HG03442 (cell line): ENCODE results near the gene ADARB2.

Experiments used
- ATAC-seq: cut with Tn5 transposase; IDR thresholded peaks from one replicate; pipeline ENCODE4 v1.9.1; 2021; ENCODE audit warnings: mild to moderate bottlenecking, moderate library complexity; ENCODE audit not compliant: unreplicated experiment

ADARB2 gene

DNA sequence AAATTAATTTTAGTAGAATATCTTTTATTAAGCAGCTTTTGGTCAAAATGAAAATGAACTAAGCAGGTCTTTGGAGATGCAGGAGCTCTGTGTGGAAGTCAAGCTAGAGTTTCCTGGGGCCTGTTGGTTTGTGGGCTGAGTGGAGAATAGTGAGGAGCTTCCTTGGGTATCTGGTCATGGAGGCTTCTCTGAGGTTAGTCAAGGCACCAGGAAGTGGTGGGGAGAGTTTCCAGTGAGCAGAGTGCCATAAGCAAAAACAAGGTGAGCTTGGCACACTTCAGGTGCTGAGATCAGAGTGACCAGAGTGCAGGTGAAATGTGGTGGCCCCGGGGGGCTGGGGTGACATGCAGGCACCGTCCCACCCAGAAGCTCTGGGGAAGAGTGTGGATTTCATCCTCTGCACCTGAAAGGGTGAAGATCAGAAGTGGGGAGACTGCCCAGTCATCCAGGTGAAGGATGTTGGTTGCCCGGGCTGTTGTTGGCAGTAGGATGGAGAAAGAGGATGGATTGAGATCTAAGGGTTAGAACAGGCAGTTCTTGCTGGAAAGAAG, 603.8 kb downstream of the ADARB2 start:
- no peak for ATAC-seq

DNA sequence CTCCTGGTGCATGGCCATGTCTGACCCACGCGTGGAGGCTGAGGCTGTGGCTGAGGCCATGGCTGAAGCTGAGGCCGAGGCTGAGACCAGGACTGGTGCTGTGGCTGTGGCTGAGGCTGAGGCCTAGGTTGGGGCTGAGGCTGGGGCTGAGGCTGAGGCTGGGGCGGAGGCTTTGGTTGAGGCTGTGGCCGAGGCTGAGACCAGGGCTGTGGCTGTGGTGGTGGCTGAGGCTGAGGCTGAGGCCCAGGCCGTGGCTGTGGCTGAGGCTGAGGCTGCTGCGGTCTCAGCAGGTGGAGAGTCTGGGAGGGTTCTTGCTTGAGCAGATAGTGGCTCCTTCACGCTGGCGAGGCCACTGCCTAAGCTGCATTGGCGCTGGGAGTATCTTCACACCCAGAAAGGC, 604.7 kb downstream of the ADARB2 start:
- ATAC-seq, result no peak

DNA sequence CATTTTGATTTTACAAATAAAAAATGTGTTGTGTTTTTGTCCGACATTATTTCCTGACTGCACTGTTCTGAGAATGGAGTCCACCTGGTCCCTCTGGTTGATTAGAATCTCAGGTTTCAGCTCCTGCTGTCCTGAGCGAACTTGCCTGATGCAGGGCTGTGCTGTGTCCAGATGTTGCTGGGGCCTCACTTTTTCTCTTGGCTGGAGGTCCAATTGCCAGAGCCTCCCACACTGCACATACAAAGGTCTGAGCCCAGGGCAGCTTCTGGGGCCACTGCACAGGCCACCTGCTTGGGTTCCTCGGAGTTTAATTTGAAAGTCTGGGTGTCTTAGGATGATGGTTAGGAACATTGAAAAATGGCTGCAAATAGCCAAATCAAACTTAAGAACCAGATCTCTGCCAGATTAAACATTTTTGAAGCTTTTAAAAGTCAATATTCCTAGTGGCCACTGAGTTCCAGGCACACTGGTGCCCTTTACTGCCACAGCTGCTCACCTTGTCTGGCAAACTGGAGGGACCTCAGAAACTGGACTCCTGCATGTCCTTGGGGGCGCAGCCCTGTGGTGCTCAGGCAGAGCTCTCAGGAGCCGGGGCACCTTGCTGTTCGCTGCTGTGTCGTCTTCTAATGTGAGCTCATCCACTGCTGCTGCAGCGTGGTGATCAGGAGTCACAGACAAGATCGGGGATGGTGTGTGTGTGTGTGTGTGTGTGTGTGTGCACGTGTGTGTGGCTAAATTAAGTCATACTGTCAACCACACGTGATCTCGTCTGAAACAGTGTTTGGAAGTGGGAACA, 606.1 kb downstream of the ADARB2 start:
- no peak for ATAC-seq

- no peak for ATAC-seq
These were observed 607.1 kb downstream of the ADARB2 start for GRCh38 chr10:1130226-1130625.

GRCh38 chr10:1128649-1129048, 608.7 kb downstream of the ADARB2 start:
- ATAC-seq, result no peak

DNA sequence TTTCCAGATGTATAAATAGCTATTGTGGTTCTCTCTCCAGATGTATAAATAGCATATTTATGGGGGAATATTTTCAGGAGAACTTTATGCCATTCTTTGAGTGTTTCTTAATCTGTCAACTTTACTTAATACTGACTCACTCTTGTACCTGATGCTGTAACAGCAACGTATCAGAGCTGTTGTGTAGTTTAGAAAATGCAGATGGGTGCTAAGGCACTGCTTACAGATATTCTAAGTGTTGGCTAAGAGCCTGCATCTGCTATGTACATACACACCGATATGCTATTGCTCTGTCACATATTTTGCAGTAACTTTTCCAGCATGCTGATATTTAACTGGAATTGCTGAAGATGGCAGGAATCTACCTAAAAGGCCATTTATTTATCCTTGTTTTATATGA, 609.2 kb downstream of the ADARB2 start:
- no peak for ATAC-seq

DNA sequence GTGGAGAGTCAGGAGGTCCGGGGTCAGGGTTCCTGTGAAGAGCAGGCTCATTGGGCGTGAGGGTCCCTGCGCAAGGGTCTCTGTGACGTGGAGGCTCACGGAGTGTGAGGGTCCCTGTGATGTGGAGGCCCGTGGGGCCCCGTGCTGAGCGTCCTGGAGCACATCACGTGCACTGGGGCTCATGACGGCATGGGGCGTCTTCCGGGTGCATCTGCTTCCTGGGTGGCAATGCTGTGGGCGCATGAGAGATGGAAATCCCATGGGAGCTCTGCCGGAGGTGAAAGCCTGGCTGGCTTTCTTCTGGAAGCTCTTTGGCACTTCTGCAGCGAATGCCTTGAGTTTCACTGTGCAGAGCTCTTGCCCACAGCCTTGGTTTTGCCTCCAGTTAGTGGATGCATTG, 609.7 kb downstream of the ADARB2 start:
- ATAC-seq, result no peak
